ENCODE results near the gene PAXX. TPM values are rescaled to one million over a fixed set of nuclear protein-coding genes. Genes with fewer than 3 reads are reported as not detected.

Gene PAXX
- total RNA-seq, 2 donors from 2014 or later, result 49.9 to 57.3 TPM

GRCh38 chr9:136961279-136962065 lies 30.8 kb upstream of the PAXX start:
- H3K4me3 ChIP-seq, result peak overlapping the region; percentile 11
- no peaks in the 10 kb centered on the region for H3K9me3 ChIP-seq
- no peak for DNase-seq (ENCODE audit: low spot score)
- no peaks in the 10 kb centered on the region for H3K36me3 ChIP-seq
- no peaks in the 10 kb centered on the region for H3K27me3 ChIP-seq (replicated peaks; ENCODE audit: insufficient read depth)
- peak overlapping the region; percentile 49 to 55 for H3K27ac ChIP-seq
- no peak for ATAC-seq (ENCODE audit: insufficient number of reproducible peaks, low FRiP score, low read depth)
- TF ChIP-seq CTCF (IDR thresholded peaks at IDR 0.05), result no peak
- peaks cover 6 to 23% of the 10 kb centered on the region in 2 donors for H3K4me1 ChIP-seq (ENCODE audit: control insufficient read depth in 1 of 2, low read depth in 2 of 2)

- H3K27me3 ChIP-seq (replicated peaks; ENCODE audit: insufficient read depth), result no peaks in the 10 kb centered on the region
- H3K36me3 ChIP-seq, result no peaks in the 10 kb centered on the region
- DNase-seq (ENCODE audit: low spot score) (no peak), ATAC-seq (ENCODE audit: insufficient number of reproducible peaks, low FRiP score, low read depth) (no peak)
- no peak overlapping the region for H3K4me3 ChIP-seq
- H3K27ac ChIP-seq, result peak overlapping the region in 1 of 2 donors; percentile 55
- H3K9me3 ChIP-seq, result no peaks in the 10 kb centered on the region
- no peak for TF ChIP-seq CTCF (IDR thresholded peaks at IDR 0.05)
- peaks cover 6 to 23% of the 10 kb centered on the region in 2 donors for H3K4me1 ChIP-seq (ENCODE audit: control insufficient read depth in 1 of 2, low read depth in 2 of 2)
Observed at GRCh38 chr9:136962163-136962562, 30.1 kb upstream of the PAXX start.

GRCh38 chr9:136962701-136963248 lies 29.4 kb upstream of the PAXX start:
- no peak for TF ChIP-seq CTCF (IDR thresholded peaks at IDR 0.05)
- Histone ChIP-seq H3K9me3 (no peaks in the 10 kb centered on the region), H3K4me1 (ENCODE audit: control insufficient read depth in 1 of 2, low read depth in 2 of 2) (peaks cover 6 to 23% of the 10 kb centered on the region in 2 donors), H3K27ac (no peak overlapping the region), H3K27me3 (replicated peaks; ENCODE audit: insufficient read depth) (no peaks in the 10 kb centered on the region), H3K4me3 (no peak overlapping the region), H3K36me3 (no peaks in the 10 kb centered on the region)
- no peak for ATAC-seq (ENCODE audit: insufficient number of reproducible peaks, low FRiP score, low read depth)
- DNase-seq (ENCODE audit: low spot score), result no peak

GRCh38 chr9:136963341-136963740 lies 28.9 kb upstream of the PAXX start:
- Histone ChIP-seq H3K27ac (no peak overlapping the region), H3K36me3 (no peaks in the 10 kb centered on the region), H3K4me3 (no peak overlapping the region), H3K27me3 (replicated peaks; ENCODE audit: insufficient read depth) (no peaks in the 10 kb centered on the region), H3K9me3 (no peaks in the 10 kb centered on the region), H3K4me1 (ENCODE audit: control insufficient read depth in 1 of 2, low read depth in 2 of 2) (peaks cover 6 to 23% of the 10 kb centered on the region in 2 donors)
- DNase-seq (ENCODE audit: low spot score) (no peak), ATAC-seq (ENCODE audit: insufficient number of reproducible peaks, low FRiP score, low read depth) (no peak)
- TF ChIP-seq CTCF (IDR thresholded peaks at IDR 0.05), result no peak

- H3K4me1 ChIP-seq (ENCODE audit: control insufficient read depth in 1 of 2, low read depth in 2 of 2), result peaks cover 6 to 23% of the 10 kb centered on the region in 2 donors
Observed at GRCh38 chr9:136963751-136964150, 28.5 kb upstream of the PAXX start.

More at GRCh38 chr9:136963751-136964150, 28.5 kb upstream of the PAXX start:
- Histone ChIP-seq H3K36me3 (no peaks in the 10 kb centered on the region), H3K27me3 (replicated peaks; ENCODE audit: insufficient read depth) (no peaks in the 10 kb centered on the region), H3K4me3 (no peak overlapping the region), H3K9me3 (no peaks in the 10 kb centered on the region), H3K27ac (no peak overlapping the region)
- no peak for TF ChIP-seq CTCF (IDR thresholded peaks at IDR 0.05)
- ATAC-seq (ENCODE audit: insufficient number of reproducible peaks, low FRiP score, low read depth), result no peak
- no peak for DNase-seq (ENCODE audit: low spot score)
